Subcutaneous adipose tissue (tissue), 4 donors: Measurements from ENCODE around the gene MRPS12. TPM values are rescaled to one million over a fixed set of nuclear protein-coding genes. Genes with fewer than 3 reads are reported as not detected.

Experiments used
- CTCF ChIP-seq: fragments of 450-650 bp; IDR thresholded peaks from one replicate; pipeline ENCODE4 v1.5.1; 2016; ENCODE audit warnings: low read depth, mild to moderate bottlenecking, control low read depth, antibody characterized with exemption, moderate library complexity
- total RNA-seq, 4 donors: library from RNA; depleted of rRNA; stranded (reverse); fragments of >200 nt; gene quantifications; one replicate each; pipeline ENCODE4 v1.1.0, GENCODE V29; 2016

Gene MRPS12
- total RNA-seq: 10 to 100 TPM; 10.1 to 26.0 (median 23.0) TPM

DNA sequence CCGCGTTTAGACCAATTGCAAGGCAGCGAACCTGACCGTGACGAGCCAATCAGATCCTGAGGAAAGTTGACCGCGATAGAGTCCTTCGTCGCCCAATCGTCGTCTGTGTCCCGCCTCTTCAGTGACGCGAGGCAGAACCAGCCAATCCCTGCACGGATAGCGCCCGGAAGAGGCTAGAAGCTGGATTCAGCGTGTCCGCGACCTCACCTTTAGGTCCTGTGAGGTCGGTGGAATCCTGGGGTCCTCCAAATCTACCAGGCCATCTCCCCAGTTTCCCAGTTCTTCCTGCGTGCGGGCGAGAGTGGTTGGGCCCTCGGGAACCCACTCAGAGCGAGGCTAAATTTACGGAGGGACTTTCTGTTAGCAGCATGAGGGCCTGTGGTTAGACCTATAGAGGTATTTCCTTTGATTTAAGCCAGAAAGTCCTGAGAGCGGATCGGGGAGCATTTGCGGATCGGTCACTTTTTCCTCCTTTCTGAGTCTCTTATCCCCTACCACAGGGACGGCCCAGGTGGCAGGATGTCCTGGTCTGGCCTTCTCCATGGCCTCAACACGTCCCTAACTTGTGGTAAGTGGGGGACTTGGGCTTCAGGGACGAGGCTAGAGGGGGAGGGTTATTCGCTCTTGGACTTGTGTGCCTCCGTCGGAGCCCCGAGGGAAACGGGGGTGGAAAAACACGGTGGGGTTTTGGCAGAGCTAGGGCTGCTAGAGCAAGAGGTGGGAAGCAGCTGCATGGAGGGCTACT, at the start of gene MRPS12:
MRPS12 (plus strand) TSS at position 169 of the 745 bp plus-strand sequence; CDS start at position 520, 351 bp downstream.
- no peak for TF ChIP-seq CTCF

DNA sequence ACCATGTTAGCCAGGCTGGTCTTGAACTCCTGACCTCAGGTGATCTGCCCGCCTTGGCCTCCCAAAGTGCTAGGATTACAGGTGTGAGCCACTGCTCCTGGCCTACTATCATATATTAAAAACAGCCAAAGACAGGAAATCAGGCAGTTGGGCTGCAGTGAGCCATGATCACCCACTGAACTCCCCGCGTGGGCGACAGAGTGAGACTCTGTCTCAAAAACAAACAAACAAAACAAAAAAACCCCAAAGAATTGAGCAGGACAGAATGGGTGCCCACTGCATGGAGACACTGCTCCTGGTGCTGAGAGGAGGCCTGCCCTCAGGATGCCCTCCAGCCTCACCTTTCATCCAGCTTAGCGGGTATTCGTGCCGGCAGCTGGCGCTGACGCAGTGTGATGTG, 47.5 kb upstream of the MRPS12 start:
- no peak for TF ChIP-seq CTCF

DNA sequence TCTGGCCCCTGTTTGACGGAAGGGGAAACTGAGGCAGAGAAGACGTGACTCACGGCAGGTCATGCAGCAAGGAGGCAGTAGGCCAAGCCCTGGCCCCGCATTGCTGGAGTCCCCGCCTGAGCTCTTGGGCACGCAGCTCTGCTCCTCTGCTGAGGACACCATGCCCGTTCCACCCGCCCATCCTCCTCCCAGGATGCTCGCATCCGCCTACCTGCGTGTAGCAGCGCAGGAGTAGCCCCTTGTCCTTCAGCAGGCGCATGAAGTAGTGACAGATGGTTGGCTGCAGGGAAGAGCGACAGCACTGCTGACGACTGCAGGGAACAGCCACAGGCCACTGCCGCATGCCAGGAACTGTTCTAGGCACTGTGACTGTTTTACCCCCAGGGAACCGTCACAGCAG, 41.9 kb upstream of the MRPS12 start:
- no peak for TF ChIP-seq CTCF

DNA sequence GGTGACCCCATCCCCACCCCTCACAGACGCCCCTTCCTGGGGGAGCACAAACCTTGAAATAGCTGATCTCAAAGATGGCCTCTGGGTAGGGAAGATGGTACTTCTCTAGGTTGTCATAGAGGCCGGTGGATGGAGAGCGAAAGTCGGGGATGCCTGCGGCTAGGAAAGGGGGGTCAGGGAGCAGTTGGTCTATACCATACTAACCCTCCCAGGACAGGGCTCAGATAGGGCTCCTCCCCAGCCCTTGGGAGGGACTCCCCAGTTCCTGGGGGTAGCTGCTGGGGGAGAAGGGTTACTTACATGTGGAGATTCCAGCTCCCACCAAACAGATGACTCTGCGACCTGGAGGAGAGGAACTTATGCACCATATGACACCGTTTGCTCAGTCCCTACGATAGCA, 40.9 kb upstream of the MRPS12 start:
- no peak for TF ChIP-seq CTCF

DNA sequence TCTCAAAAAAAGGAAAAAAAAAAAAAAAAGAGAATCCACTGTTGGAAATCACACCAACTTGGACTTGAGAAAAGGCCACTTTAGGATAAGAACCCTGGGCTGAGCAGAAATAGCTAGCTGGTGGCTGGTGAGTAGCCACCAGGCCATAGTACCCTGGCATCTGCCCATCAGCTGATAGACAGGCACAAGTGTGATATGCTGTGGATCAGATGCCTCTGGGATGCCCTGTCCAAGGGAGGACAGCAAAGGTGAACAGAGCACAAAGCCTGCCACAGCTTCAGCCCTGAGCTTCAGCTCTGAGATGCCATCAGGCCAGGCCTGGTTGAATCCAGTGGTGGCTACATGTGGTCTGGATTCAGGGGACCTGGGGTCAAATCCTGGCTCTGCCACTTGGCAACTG, 40.1 kb upstream of the MRPS12 start:
- TF ChIP-seq CTCF: no peak

GRCh38 chr19:38891771-38892170, 39.0 kb upstream of the MRPS12 start:
- TF ChIP-seq CTCF: no peak

DNA sequence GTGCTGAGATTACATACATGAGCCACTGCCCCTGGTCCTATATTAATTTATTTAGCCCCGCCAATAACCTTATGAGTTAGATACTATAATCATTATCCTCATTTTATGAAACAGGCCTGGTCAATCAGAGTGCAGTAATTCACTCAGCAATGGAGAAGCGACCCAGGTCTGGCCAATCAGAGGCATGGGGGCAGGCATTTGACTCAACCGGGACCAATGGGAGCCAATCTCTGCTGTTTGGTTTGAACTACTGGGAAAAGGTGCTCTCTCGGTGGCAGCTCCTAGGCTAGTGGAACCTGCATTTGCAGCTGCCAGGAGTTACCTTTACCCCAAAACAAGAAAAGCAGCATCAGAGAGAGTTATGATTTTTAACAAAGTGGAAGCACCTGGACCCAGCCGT, 37.9 kb upstream of the MRPS12 start:
- TF ChIP-seq CTCF: no peak
